Mesenchymal stem cell (in vitro differentiated cells and primary cell): ENCODE measurements around the gene RAP1GAP.

Source experiments
- DNase-seq: peaks from one replicate; pipeline ENCODE4 v3.0.0-alpha.2; 2013
- H2AFZ ChIP-seq: one replicate; pipeline ENCODE4 v1.6.1; 2013; ENCODE audit warnings: low read depth, mild to moderate bottlenecking, control low read depth, inconsistent platforms, low read length, moderate library complexity
- H2AK5ac ChIP-seq: 2 replicates; pipeline ENCODE4 v1.6.1; 2013; ENCODE audit warnings: low read length, moderate library complexity, mild to moderate bottlenecking, inconsistent platforms; ENCODE audit not compliant: severe bottlenecking
- H2BK120ac ChIP-seq: one replicate; pipeline ENCODE4 v1.6.1; 2013; ENCODE audit warnings: low read depth, mild to moderate bottlenecking, inconsistent platforms, low read length, moderate library complexity
- H2BK12ac ChIP-seq, 2 experiments: one replicate each; pipeline ENCODE4 v1.6.1; 2013; ENCODE audit warnings: inconsistent platforms in 2 of 2, low read length in 2 of 2, mild to moderate bottlenecking in 2 of 2, moderate library complexity in 2 of 2, control low read depth in 1 of 2
- H2BK15ac ChIP-seq: one replicate; pipeline ENCODE4 v1.6.1; 2013; ENCODE audit warnings: mild to moderate bottlenecking, low read depth, inconsistent platforms; ENCODE audit not compliant: poor library complexity, severe bottlenecking
- H2BK5ac ChIP-seq: 2 replicates; pipeline ENCODE4 v1.6.1; 2013; ENCODE audit warnings: low read depth, mild to moderate bottlenecking, low read length, control low read depth, inconsistent platforms; ENCODE audit not compliant: poor library complexity, severe bottlenecking
- H3K14ac ChIP-seq, 2 experiments: one replicate each; pipeline ENCODE4 v1.6.1; 2013; ENCODE audit warnings: inconsistent platforms in 2 of 2, low read length in 2 of 2, control low read depth in 1 of 2, mild to moderate bottlenecking in 1 of 2, moderate library complexity in 1 of 2
- H3K18ac ChIP-seq, 2 experiments: one replicate each; pipeline ENCODE4 v1.6.1; 2013; ENCODE audit warnings: inconsistent platforms in 2 of 2, low read length in 2 of 2, control low read depth in 1 of 2, low read depth in 1 of 2, mild to moderate bottlenecking in 1 of 2
- H3K23ac ChIP-seq, 2 experiments: one replicate each; pipeline ENCODE4 v1.6.1; 2013; ENCODE audit warnings: inconsistent platforms in 2 of 2, low read length in 2 of 2, mild to moderate bottlenecking in 2 of 2, moderate library complexity in 2 of 2, control low read depth in 1 of 2
- H3K27ac ChIP-seq: 2 replicates; pipeline ENCODE4 v1.5.1; 2013; ENCODE audit warnings: mild to moderate bottlenecking, moderate library complexity, low read length, control low read depth, inconsistent platforms; ENCODE audit not compliant: poor library complexity, severe bottlenecking
- H3K27me3 ChIP-seq, 2 experiments: 2 replicates each; pipeline versions ENCODE4 v1.6.1 to v1.7.0; 2013; ENCODE audit warnings: low read length in 2 of 2, mild to moderate bottlenecking in 2 of 2, moderate library complexity in 2 of 2, control low read depth in 1 of 2, inconsistent platforms in 1 of 2; ENCODE audit not compliant: control insufficient read depth in 1 of 2, insufficient read depth in 1 of 2
- H3K36me3 ChIP-seq, 2 experiments: 2 replicates each; pipeline versions ENCODE4 v1.6.1 to v1.7.0; 2013; ENCODE audit warnings: low read length in 2 of 2, control low read depth in 1 of 2, inconsistent platforms in 1 of 2, low read depth in 1 of 2, mild to moderate bottlenecking in 1 of 2; ENCODE audit not compliant: insufficient read depth in 2 of 2, control insufficient read depth in 1 of 2
- H3K4ac ChIP-seq, 2 experiments: one replicate each; pipeline ENCODE4 v1.6.1; 2013; ENCODE audit warnings: inconsistent platforms in 2 of 2, low read length in 2 of 2, mild to moderate bottlenecking in 2 of 2, moderate library complexity in 2 of 2, control low read depth in 1 of 2, low read depth in 1 of 2
- H3K4me1 ChIP-seq: 2 replicates; pipeline ENCODE4 v1.6.1; 2013; ENCODE audit warnings: low read depth, low read length, control low read depth; ENCODE audit not compliant: control insufficient read depth, insufficient read depth
- H3K4me2 ChIP-seq: 2 replicates; pipeline ENCODE4 v1.6.1; 2013; ENCODE audit warnings: low read length, mild to moderate bottlenecking, inconsistent platforms; ENCODE audit not compliant: poor library complexity, severe bottlenecking
- H3K4me3 ChIP-seq, 2 experiments: 2 replicates each; pipeline versions ENCODE4 v1.5.1 to v1.7.0; 2013; ENCODE audit warnings: low read length in 2 of 2, mild to moderate bottlenecking in 2 of 2, control low read depth in 1 of 2, low read depth in 1 of 2; ENCODE audit not compliant: insufficient read depth in 1 of 2
- H3K79me1 ChIP-seq: replicated peaks from 2 replicates; pipeline ENCODE4 v1.6.1; 2013; ENCODE audit warnings: mild to moderate bottlenecking, control low read depth, low read length, inconsistent platforms; ENCODE audit not compliant: poor library complexity, severe bottlenecking
- H3K9ac ChIP-seq: 2 replicates; pipeline ENCODE4 v1.7.0; 2013; ENCODE audit warnings: mild to moderate bottlenecking, low read length, moderate library complexity
- H3K9me3 ChIP-seq: 2 replicates; pipeline ENCODE4 v1.7.0; 2013; ENCODE audit warnings: mild to moderate bottlenecking, low read length; ENCODE audit not compliant: control insufficient read depth
- H4K8ac ChIP-seq: one replicate; pipeline ENCODE4 v1.6.1; 2013; ENCODE audit warnings: inconsistent platforms, mild to moderate bottlenecking, low read length, moderate library complexity
- H4K91ac ChIP-seq: one replicate; pipeline ENCODE4 v1.6.1; 2013; ENCODE audit warnings: mild to moderate bottlenecking, low read length, inconsistent platforms
- WGBS: methylation state at CpG from one replicate; pipeline ENCODE4 v1.1.7; 2013; ENCODE audit warnings: mixed read lengths; 5-methylcytosine and 5-hydroxymethylcytosine counted together

Gene RAP1GAP

GRCh38 chr1:21629971-21630370 is 39.2 kb downstream of the RAP1GAP start:
- H3K4me3 ChIP-seq: no peak overlapping the region
- no peak overlapping the region for H3K14ac ChIP-seq
- H3K4me2 ChIP-seq: no peak overlapping the region
- peaks cover 13 to 75% of the 10 kb centered on the region in 2 experiments for H3K27me3 ChIP-seq
- H3K4ac ChIP-seq: no peak overlapping the region
- H4K8ac ChIP-seq: no peak overlapping the region
- H2BK15ac ChIP-seq: no peak overlapping the region
- no peaks in the 10 kb centered on the region for H3K79me1 ChIP-seq
- no peak overlapping the region for H3K18ac ChIP-seq
- 79% methylated on average over 4 of the region's 4 CpGs for WGBS
- no peak overlapping the region for H4K91ac ChIP-seq
- no peak overlapping the region for H2BK120ac ChIP-seq
- H3K9me3 ChIP-seq: no peaks in the 10 kb centered on the region
- H3K9ac ChIP-seq: no peak overlapping the region
- H2BK12ac ChIP-seq: no peak overlapping the region
- no peak for DNase-seq
- H3K27ac ChIP-seq: no peak overlapping the region
- no peak overlapping the region for H2BK5ac ChIP-seq
- no peak overlapping the region for H2AK5ac ChIP-seq
- H2AFZ ChIP-seq: no peak overlapping the region
- H3K36me3 ChIP-seq: no peaks in the 10 kb centered on the region
- no peak overlapping the region for H3K23ac ChIP-seq
- peaks cover 39% of the 10 kb centered on the region for H3K4me1 ChIP-seq

- peaks cover 13 to 77% of the 10 kb centered on the region in 2 experiments for H3K27me3 ChIP-seq
- no peak overlapping the region for H2AFZ ChIP-seq
- H4K8ac ChIP-seq: no peak overlapping the region
- H3K4me3 ChIP-seq: no peak overlapping the region
- H2BK5ac ChIP-seq: no peak overlapping the region
- H3K4ac ChIP-seq: no peak overlapping the region
- no peak overlapping the region for H3K9ac ChIP-seq
- no peaks in the 10 kb centered on the region for H3K36me3 ChIP-seq
- no peak for DNase-seq
- H3K23ac ChIP-seq: no peak overlapping the region
- H3K4me1 ChIP-seq: peaks cover 30% of the 10 kb centered on the region
- no peak overlapping the region for H3K18ac ChIP-seq
- H2BK15ac ChIP-seq: no peak overlapping the region
- no peak overlapping the region for H3K27ac ChIP-seq
- H3K9me3 ChIP-seq: no peaks in the 10 kb centered on the region
- no peak overlapping the region for H4K91ac ChIP-seq
- no peak overlapping the region for H2BK12ac ChIP-seq
- H2BK120ac ChIP-seq: no peak overlapping the region
- no peak overlapping the region for H3K4me2 ChIP-seq
- H2AK5ac ChIP-seq: no peak overlapping the region
- H3K14ac ChIP-seq: no peak overlapping the region
- WGBS: 68% methylated on average over 6 of the region's 7 CpGs
- H3K79me1 ChIP-seq: no peaks in the 10 kb centered on the region
Observed at GRCh38 chr1:21628798-21629393, 40.3 kb downstream of the RAP1GAP start.

GRCh38 chr1:21626921-21627339 is 42.2 kb downstream of the RAP1GAP start:
- Histone ChIP-seq H2BK120ac (no peak overlapping the region), H2AK5ac (no peak overlapping the region), H4K8ac (no peak overlapping the region), H2BK15ac (no peak overlapping the region), H3K9me3 (no peaks in the 10 kb centered on the region), H3K14ac (peak overlapping the region in 1 of 2 experiments; percentile 61), H3K27ac (no peak overlapping the region), H3K9ac (no peak overlapping the region), H3K4me3 (no peak overlapping the region), H4K91ac (no peak overlapping the region), H3K4ac (no peak overlapping the region), H2BK12ac (no peak overlapping the region), H2BK5ac (no peak overlapping the region), H3K23ac (no peak overlapping the region), H3K4me2 (no peak overlapping the region), H3K18ac (no peak overlapping the region), H3K79me1 (no peaks in the 10 kb centered on the region), H2AFZ (no peak overlapping the region), H3K36me3 (no peaks in the 10 kb centered on the region), H3K27me3 (peaks cover 13 to 75% of the 10 kb centered on the region in 2 experiments), H3K4me1 (peaks cover 36% of the 10 kb centered on the region)
- DNase-seq: no peak
- 76% methylated on average over 11 of the region's 11 CpGs for WGBS

GRCh38 chr1:21625390-21626190 is 43.6 kb downstream of the RAP1GAP start:
- no peak overlapping the region for H3K4ac ChIP-seq
- no peak overlapping the region for H3K18ac ChIP-seq
- H3K4me1 ChIP-seq: peaks cover 28% of the 10 kb centered on the region
- H3K4me2 ChIP-seq: no peak overlapping the region
- no peak overlapping the region for H3K27ac ChIP-seq
- H2AFZ ChIP-seq: no peak overlapping the region
- H2AK5ac ChIP-seq: no peak overlapping the region
- H4K8ac ChIP-seq: no peak overlapping the region
- H3K14ac ChIP-seq: no peak overlapping the region
- no peaks in the 10 kb centered on the region for H3K79me1 ChIP-seq
- no peaks in the 10 kb centered on the region for H3K9me3 ChIP-seq
- H3K9ac ChIP-seq: no peak overlapping the region
- H4K91ac ChIP-seq: no peak overlapping the region
- H3K27me3 ChIP-seq: peaks cover 8 to 78% of the 10 kb centered on the region in 2 experiments
- no peak overlapping the region for H2BK5ac ChIP-seq
- no peak overlapping the region for H3K23ac ChIP-seq
- no peaks in the 10 kb centered on the region for H3K36me3 ChIP-seq
- H2BK12ac ChIP-seq: no peak overlapping the region
- WGBS: 73% methylated on average over 12 of the region's 13 CpGs
- H2BK15ac ChIP-seq: no peak overlapping the region
- no peak for DNase-seq
- H2BK120ac ChIP-seq: no peak overlapping the region
- no peak overlapping the region for H3K4me3 ChIP-seq
